ENCODE data around the gene DUSP6. TPM values are rescaled to one million over a fixed set of nuclear protein-coding genes. Genes with fewer than 3 reads are reported as not detected.
"Not testable (repeated sequence)": the region's sequence is repeated elsewhere in the genome, so short reads cannot be mapped to it uniquely, and the experiment has no call there.

Gene DUSP6
- total and polyA plus RNA-seq, 7 donors = 27.0 to 39.7 (median 33.2) TPM

GRCh38 chr12:89344043-89344861 is 8.0 kb downstream of the DUSP6 start:
- no peak for DNase-seq
- Histone ChIP-seq H3K27ac (no peak overlapping the region), H3K4me1 (peaks cover 0 to 14% (median 10%) of the 10 kb centered on the region in 4 donors), H3K36me3 (peaks cover 0 to 11% (median 0%) of the 10 kb centered on the region in 4 donors), H3K9me3 (no peaks in the 10 kb centered on the region), H3K4me3 (no peak overlapping the region), H3K27me3 (no peaks in the 10 kb centered on the region)
- TF ChIP-seq EP300 (IDR thresholded peaks at IDR 0.05) (no peak), POLR2A (IDR thresholded peaks at IDR 0.05) (no peak), CTCF (IDR thresholded peaks at IDR 0.05) (no peak), POLR2AphosphoS5 (IDR thresholded peaks at IDR 0.05) (no peak)
- intact Hi-C loops (cut with DNase I) = no loop called here
- WGBS, 2 donors = 79 to 81% methylated on average over 10 of the region's 10 CpGs

GRCh38 chr12:89343127-89343526 is 9.2 kb downstream of the DUSP6 start:
- intact Hi-C loops (cut with DNase I) = no loop called here

GRCh38 chr12:89340861-89341260 is 11.4 kb downstream of the DUSP6 start:
- WGBS, 2 donors = 77 to 79% methylated on average over 1 of the region's 1 CpG
- Histone ChIP-seq H3K27me3 (no peaks in the 10 kb centered on the region), H3K4me3 (no peak overlapping the region), H3K9me3 (no peaks in the 10 kb centered on the region), H3K27ac (no peak overlapping the region), H3K36me3 (no peaks in the 10 kb centered on the region), H3K4me1 (peaks cover 0 to 3% (median 0%) of the 10 kb centered on the region in 4 donors)
- DNase-seq = no peak
- TF ChIP-seq POLR2A (IDR thresholded peaks at IDR 0.05) = no peak
- intact Hi-C loops (cut with DNase I) = no loop called here

More at GRCh38 chr12:89343127-89343526, 9.2 kb downstream of the DUSP6 start:
- no peak for DNase-seq
- H3K27ac ChIP-seq = no peak overlapping the region
- WGBS, 2 donors = 83 to 84% methylated on average over 3 of the region's 3 CpGs
- H3K4me3 ChIP-seq = no peak overlapping the region
- TF ChIP-seq CTCF (IDR thresholded peaks at IDR 0.05) = no peak
- peaks cover 0 to 13% (median 8%) of the 10 kb centered on the region in 4 donors for H3K4me1 ChIP-seq
- peaks cover 0 to 2% (median 0%) of the 10 kb centered on the region in 4 donors for H3K36me3 ChIP-seq
- H3K9me3 ChIP-seq = no peaks in the 10 kb centered on the region
- no peaks in the 10 kb centered on the region for H3K27me3 ChIP-seq

GRCh38 chr12:89339526-89339925 is 12.8 kb downstream of the DUSP6 start:
- WGBS, 2 donors = 92 to 94% methylated on average over 10 of the region's 10 CpGs
- Histone ChIP-seq H3K9me3 (no peaks in the 10 kb centered on the region), H3K4me3 (no peak overlapping the region), H3K4me1 (no peaks in the 10 kb centered on the region), H3K27ac (no peak overlapping the region), H3K27me3 (no peaks in the 10 kb centered on the region), H3K36me3 (no peaks in the 10 kb centered on the region)
- intact Hi-C loops (cut with DNase I) = no loop called here
- DNase-seq = no peak
- no peak for TF ChIP-seq CTCF (IDR thresholded peaks at IDR 0.05)
- TF ChIP-seq POLR2AphosphoS5 (IDR thresholded peaks at IDR 0.05) = no peak
- TF ChIP-seq EP300 (IDR thresholded peaks at IDR 0.05) = no peak

GRCh38 chr12:89337136-89337535 is 15.2 kb downstream of the DUSP6 start:
- H3K27ac ChIP-seq; H3K36me3 ChIP-seq; H3K4me1 ChIP-seq; H3K27me3 ChIP-seq; H3K4me3 ChIP-seq; intact Hi-C loops (cut with DNase I); DNase-seq; H3K9me3 ChIP-seq: not testable (repeated sequence)
- WGBS, 2 donors = 82 to 90% methylated on average over 4 of the region's 4 CpGs
